G401 (cell line): ENCODE data around the gene CCDC150. TPM values are rescaled to one million over a fixed set of nuclear protein-coding genes. Genes with fewer than 3 reads are reported as not detected.
A peak's percentile ranks its signal among the peaks of the same experiment; 100 is the strongest.
"Not testable (repeated sequence)": the region's sequence is repeated elsewhere in the genome, so short reads cannot be mapped to it uniquely, and the experiment has no call there.

ENCODE experiments used
- DNase-seq: peaks from one replicate; pipeline ENCODE4 v3.0.0-alpha.2; 2015; ENCODE audit warnings: low spot score
- in situ Hi-C: cut with HindIII; loops from 2 replicates; pipeline ENCODE4 v1.10.0; 2016; ENCODE audit warnings: low sequenced_read_pairs, mixed read lengths
- total RNA-seq: library from RNA; depleted of rRNA; stranded (reverse); fragments of >200 nt; shearing (Covaris generic); gene quantifications from 2 replicates; pipeline ENCODE4 v1.2.3, GENCODE V29; 2014; rRNA removed

Gene CCDC150
- total RNA-seq = 9.1 and 18.0 TPM in 2 replicates

GRCh38 chr2:196639180-196640030, at the start of gene CCDC150:
TSS of gene CCDC150 (plus strand) at chr2:196639715. CDS start at chr2:196639767, 52 bp downstream.
- in situ Hi-C loops = no loop called here
- DNase-seq = peak; percentile 95

- in situ Hi-C loops = no loop called here
- peak; percentile 74 for DNase-seq
These were observed 49.2 kb upstream of the CCDC150 start for GRCh38 chr2:196590286-196590685.

DNA sequence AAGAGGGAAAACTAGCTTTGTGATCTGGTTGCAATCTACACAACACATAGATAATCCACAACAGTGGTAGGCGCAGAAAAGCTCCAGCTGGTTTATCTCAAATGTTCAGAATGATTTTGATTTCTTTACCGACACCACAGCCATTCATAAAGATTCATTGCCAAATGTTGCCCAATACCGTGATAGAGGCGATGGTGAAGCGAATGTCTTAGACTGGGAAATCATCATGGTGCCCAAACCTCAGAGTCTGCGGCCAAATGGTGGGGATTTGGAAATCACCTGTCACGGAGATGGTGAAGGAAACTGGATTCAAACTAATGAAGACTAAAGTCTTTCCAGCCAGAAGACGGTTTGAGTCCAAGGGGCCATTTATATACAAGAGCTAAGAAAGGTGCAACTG, 48.5 kb upstream of the CCDC150 start:
- peak; percentile 59 for DNase-seq
- in situ Hi-C loops = no loop called here

DNA sequence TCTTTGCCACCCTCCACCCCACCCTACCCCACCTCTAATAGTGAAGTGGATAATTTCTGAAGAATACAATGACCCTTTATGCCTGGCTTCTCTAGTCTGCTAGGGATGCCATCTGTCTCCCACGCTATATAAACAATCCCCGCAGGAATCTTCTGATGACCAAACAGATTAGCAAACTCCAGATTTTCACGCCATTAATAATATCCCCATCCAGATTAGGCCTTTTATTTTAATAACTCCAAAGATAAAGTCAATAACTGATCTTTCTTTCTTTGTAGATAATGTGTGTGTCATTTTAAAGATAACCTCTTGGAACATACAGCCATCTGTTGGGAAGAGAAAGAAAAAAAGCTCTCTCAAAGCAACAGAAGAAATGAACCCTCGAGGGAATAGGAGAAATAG, 47.9 kb upstream of the CCDC150 start:
- peak; percentile 72 for DNase-seq
- in situ Hi-C loops = no loop called here

DNA sequence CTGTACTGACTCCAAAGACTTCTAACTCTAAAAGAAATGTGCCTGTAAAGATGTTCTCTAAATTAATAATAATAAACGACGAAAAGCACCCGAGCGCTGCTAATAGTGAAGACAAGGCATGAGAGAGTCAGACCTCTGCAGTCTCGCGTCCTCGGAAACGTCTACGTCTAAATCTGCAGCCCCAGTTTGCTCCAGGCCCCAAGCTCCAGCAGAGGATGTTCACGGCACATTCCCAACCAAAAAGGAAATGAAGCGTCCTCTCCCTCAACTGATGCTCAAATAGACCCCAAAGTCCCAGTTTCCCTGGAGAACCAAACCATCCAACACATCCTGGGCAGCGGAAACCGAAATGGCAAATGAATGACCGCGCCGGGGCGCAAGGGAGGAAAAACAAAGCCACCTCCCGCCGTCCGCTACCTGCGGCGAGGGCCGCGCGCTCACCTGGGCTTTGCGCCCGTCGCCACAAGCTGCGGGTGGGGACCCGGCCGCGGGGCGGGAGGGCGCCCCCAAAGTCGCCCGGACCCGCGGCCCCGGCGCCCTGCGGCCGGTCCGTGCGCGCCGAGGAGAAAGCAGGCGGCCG, 47.1 kb upstream of the CCDC150 start:
- peak; percentile 77 for DNase-seq
- in situ Hi-C loops = no loop called here

- in situ Hi-C loops = no loop called here
- DNase-seq = peak; percentile 54
These were observed 46.3 kb upstream of the CCDC150 start, which contains the start of gene HECW2 for GRCh38 chr2:196592911-196593881. TSS of gene HECW2 (minus strand) at chr2:196593554.

DNA sequence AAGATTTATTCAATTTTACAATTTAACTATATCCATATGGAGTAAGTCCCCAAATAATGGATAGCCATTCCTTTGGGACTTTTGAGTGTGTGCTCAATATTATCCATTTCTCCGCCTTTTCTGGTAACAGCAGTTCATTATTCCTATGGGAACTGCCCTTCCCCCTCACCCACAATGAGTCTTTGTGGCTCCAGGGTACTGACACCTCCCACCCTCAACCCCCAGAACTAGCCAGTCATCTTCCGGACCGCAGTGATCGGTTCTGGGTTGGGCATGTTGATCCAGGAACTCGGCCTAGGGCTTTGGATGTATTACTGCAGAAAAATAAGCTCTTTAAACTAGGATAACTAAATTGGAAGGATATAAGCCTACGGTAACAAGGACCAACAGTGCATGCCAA, 45.4 kb upstream of the CCDC150 start:
- no peak for DNase-seq

DNA sequence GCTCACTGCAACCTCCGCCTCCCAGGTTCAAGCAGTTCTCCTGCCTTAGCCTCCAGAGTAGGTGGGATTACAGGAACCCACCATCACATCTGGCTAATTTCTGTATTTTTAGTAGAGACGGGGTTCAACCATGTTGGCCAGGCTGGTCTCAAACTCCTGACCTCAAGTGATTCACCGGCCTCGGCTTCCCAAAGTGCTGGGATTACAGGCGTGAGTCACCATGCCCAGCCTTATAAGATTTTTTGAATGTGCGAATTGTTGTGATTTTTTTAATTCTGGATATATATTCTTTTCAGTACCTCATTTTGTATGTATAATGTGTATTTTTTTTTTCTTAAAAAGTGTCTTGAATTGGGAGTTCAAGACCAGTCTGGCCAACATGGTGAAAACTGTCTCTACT, 42.0 kb upstream of the CCDC150 start:
- in situ Hi-C loops = no loop called here
- no peak for DNase-seq

More for the DNA sequence above, 45.4 kb upstream of the CCDC150 start:
- in situ Hi-C loops = no loop called here

DNA sequence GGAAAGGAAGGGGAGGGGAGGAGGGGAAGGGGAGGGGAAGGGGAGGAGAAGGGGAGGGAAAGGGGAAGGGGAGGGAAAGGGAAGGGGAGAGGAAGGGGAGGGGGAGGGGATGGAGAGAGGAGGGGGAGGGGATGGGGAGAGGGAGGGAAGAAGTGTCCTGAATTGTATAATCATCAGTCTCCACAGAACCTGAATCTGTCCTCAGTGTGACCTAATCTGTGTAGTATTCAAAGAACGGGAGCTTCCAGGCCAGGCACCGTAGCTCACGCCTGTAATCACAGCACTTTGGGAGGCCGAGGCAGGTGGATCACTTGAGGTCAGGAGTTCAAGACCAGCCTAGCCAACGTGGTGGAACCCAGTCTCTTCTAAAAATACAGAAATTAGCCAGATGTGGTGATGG, 41.1 kb upstream of the CCDC150 start:
- DNase-seq = no peak
- in situ Hi-C loops = no loop called here

DNA sequence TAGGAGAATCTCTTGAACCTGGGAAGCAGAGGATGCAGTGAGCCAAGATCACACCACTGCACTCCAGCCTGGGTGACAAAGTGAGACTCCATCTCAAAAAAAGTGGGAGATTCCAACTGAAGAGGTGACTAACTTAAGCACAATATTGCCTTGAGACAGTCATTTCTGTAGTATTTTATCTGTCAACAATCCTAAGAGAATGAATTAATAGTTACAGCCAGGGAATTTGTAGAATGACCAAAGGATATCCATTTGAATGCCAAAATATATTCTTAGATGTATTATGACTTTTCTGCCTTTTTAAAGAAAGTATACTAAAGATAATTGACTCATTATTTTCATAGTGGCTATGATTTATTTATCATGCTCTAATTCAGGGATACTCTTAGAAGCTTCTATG, 40.7 kb upstream of the CCDC150 start:
- DNase-seq = no peak
- in situ Hi-C loops = no loop called here

DNA sequence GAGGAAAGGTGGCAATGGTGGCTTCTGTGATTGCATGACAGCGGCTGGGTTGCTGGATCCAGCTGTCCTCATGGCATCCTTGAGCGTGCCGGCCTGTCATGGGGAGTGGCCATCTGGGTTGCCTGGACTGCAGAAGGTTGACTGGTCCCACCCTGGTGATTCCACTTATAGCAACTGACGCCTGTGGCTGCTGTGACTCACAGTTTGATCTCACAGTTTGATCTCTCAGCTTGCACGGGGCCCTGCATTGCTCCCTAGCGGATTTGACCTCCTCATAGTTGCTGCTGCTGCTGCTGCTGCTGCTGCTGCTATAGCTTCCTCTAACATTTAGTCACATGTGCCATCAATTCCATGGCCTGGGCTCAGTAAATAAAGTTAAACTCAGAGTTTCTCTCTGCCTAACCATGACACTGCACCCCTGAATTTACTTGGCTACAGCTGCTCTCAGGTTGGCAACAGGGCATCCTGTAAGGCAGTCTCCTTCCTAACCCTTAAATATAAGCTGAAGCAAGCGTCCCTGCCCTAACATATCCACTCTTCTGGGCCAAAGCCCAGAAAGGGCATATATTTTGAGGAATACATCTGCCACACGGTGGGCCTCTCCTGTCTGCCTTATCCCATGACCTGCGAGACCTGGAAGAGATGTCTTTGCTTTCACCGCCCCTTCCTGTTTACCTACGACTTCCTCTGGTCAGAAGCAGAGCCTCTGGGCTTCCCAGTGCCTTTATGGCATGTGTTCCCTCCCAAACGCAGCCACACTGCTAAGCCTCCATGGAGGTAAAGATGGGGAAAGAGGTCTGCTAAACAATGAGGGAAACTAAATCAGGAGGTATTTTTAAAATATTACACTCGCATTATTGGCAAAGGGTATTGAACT, 37.8 kb upstream of the CCDC150 start:
- in situ Hi-C loops = no loop called here
- DNase-seq = no peak

GRCh38 chr2:196604196-196604595, 35.3 kb upstream of the CCDC150 start:
- DNase-seq = no peak
- in situ Hi-C loops = no loop called here

GRCh38 chr2:196606516-196606915, 33.0 kb upstream of the CCDC150 start:
- DNase-seq = no peak
- in situ Hi-C loops = no loop called here

DNA sequence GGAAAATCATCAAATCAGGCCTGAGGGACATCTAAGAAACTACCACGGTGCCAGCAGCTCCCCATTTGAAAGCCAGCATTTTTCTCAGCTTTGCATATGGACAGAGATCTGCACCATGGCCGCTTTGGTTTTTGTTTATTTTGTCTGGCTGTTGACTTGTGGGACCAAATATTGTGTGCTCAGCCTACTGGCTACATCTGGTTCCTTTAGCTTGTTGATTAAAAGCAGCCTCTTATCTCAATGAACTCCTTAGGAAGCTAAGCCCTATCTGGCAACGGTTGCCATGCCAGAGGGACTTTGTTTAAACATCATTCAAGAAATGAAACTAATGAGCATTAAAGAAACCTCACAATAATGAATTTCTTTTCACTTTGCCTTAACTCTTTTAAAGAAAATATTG, 32.4 kb upstream of the CCDC150 start:
- no peak for DNase-seq
- in situ Hi-C loops = no loop called here

DNA sequence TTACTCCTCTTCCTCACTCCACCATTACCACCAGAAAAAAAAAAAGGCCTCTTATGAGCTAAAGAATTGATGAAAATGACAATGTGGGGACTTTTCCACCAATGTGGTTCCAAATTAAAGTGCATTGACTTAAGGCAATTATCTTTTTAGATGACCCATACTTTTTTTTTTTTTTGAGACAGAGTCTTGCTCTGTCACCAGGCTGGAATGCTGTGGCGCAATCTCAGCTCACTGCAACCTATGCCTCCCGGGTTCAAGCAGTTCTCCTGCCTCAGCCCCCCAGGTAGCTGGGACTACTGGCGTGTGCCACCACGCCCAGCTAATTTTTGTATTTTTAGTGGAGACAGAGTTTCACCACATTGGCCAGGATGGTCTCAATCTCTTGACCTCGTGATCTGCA, 31.6 kb upstream of the CCDC150 start:
- DNase-seq = not testable (repeated sequence)

GRCh38 chr2:196609806-196610205, 29.7 kb upstream of the CCDC150 start:
- in situ Hi-C loops = no loop called here
- DNase-seq = no peak

More for the DNA sequence above, 31.6 kb upstream of the CCDC150 start:
- in situ Hi-C loops = not testable (repeated sequence)

DNA sequence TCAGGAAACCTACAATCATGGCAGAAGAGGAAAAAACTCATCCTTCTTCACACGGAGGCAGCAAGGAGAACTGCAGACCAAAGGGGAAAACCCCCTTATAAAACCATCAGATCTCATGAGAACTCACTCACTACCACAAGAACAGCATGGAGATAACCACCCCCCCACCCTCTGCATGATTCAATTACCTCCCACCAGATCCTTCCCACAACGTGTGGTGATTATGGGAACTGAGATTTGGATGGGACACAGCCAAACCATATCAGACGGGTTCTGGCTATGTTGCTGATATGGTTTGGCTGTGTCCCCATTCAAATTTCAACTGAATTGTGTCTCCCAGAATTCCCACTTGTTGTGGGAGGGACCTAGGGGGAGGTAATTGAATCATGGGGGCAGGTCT, 28.7 kb upstream of the CCDC150 start:
- in situ Hi-C loops = no loop called here
- no peak for DNase-seq

DNA sequence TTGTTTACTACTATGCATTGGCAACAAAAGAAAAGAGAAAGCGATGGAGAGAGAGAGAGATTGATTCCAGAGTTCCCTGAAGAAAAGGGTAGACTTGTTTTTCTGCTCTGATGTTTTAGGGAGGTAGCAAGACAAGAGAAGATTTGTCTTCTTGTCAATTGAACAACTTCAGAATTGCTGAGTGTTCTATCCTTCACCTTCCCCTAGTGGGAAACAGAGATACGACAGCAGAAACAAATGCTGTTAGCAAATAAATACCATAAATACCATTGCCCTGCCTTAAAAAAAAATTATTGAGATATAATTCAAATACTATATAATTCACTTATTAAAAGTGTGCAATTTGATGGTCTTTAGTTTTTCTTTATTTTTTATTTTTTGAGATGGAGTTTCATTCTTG, 26.2 kb upstream of the CCDC150 start:
- in situ Hi-C loops = no loop called here
- no peak for DNase-seq

GRCh38 chr2:196617430-196617829, 22.1 kb upstream of the CCDC150 start:
- DNase-seq = no peak
- in situ Hi-C loops = no loop called here
